Globus pallidus (tissue), 1 donor: ENCODE measurements around the gene NDUFA1.
"Not testable (repeated sequence)": the region's sequence is repeated elsewhere in the genome, so short reads cannot be mapped to it uniquely, and the experiment has no call there.

ENCODE experiments used
- DNase-seq: peaks from one replicate; pipeline ENCODE4 v3.0.0-alpha.2; 2015; ENCODE audit warnings: low spot score

The NDUFA1 gene

GRCh38 chrX:119900976-119901375 lies 29.3 kb downstream of the NDUFA1 start:
- no peak for DNase-seq

GRCh38 chrX:119916310-119916709 lies 44.7 kb downstream of the NDUFA1 start:
- DNase-seq = no peak

GRCh38 chrX:119917877-119918276 lies 46.2 kb downstream of the NDUFA1 start:
- DNase-seq = no peak

GRCh38 chrX:119919835-119920585 lies 48.4 kb downstream of the NDUFA1 start:
- DNase-seq = no peak

- DNase-seq = not testable (repeated sequence)
These were observed 50.8 kb downstream of the NDUFA1 start for GRCh38 chrX:119922391-119922790.
